Endothelial cell of umbilical vein (primary cell): ENCODE measurements around the gene PKHD1. TPM values are rescaled to one million over a fixed set of nuclear protein-coding genes. Genes with fewer than 3 reads are reported as not detected.

Experiments used
- BruUV-seq: library from RNA; stranded (reverse); fragments of 400-500 nt; replicated peaks from 2 replicates; lab custom pipeline; 2021; lab: Mats Ljungman, UMichigan
- CTCF ChIA-PET: fragments of 300-600, 350-600 bp; sonication (Branson Sonifier 250); formaldehyde crosslinking; loops from one replicate; lab custom pipeline; 2021; ENCODE audit warnings: antibody characterized with exemption, inconsistent platforms; lab: Charles Lee
- POLR2A ChIA-PET: fragments of 300-600, 350-600 bp; sonication (Branson Sonifier 250); formaldehyde crosslinking; loops from one replicate; lab custom pipeline; 2021; ENCODE audit warnings: antibody characterized with exemption, inconsistent platforms; lab: Charles Lee
- DNase-seq: peaks from one replicate; pipeline ENCODE4 v3.0.0-alpha.2; 2011; ENCODE audit warnings: low read depth, low spot score
- FAIRE-seq: peaks from 2 replicates; lab custom pipeline; 2011; peaks lifted over from hg19 to GRCh38; lab: Jason Lieb, UNC
- H2AFZ ChIP-seq: 2 replicates; pipeline ENCODE4 v1.6.0; 2012; ENCODE audit warnings: low read depth, low read length, control low read depth, inconsistent platforms
- H3K27ac ChIP-seq: 2 replicates; pipeline ENCODE4 v1.5.1; 2011; ENCODE audit warnings: low read depth, mild to moderate bottlenecking, control low read depth, low read length, moderate library complexity; ENCODE audit not compliant: insufficient read depth
- H3K27me3 ChIP-seq, 2 experiments: 2 replicates each; pipeline versions ENCODE4 v1.6.0 to v1.6.1; 2011; ENCODE audit warnings: low read length in 2 of 2, mixed read lengths in 1 of 2; ENCODE audit not compliant: control insufficient read depth in 2 of 2, insufficient read depth in 2 of 2
- H3K36me3 ChIP-seq, 2 experiments: 2 replicates in 1 of 2; 3 replicates in 1 of 2; pipeline ENCODE4 v1.5.1; 2011; ENCODE audit warnings: low read length in 2 of 2, mild to moderate bottlenecking in 1 of 2, moderate library complexity in 1 of 2; ENCODE audit not compliant: control insufficient read depth in 2 of 2, insufficient read depth in 2 of 2; ENCODE audit errors: extremely low read depth in 1 of 2
- H3K4me1 ChIP-seq: 3 replicates; pipeline ENCODE4 v1.5.1; 2011; ENCODE audit warnings: mild to moderate bottlenecking, low read length; ENCODE audit not compliant: control insufficient read depth, insufficient read depth; ENCODE audit errors: extremely low read depth
- H3K4me2 ChIP-seq: 2 replicates; pipeline ENCODE4 v1.6.1; 2011; ENCODE audit warnings: low read length, control low read depth, mixed read lengths; ENCODE audit not compliant: insufficient read depth
- H3K4me3 ChIP-seq, 3 experiments: fragments of 200-600 bp in 1 of 3; sonication (generic), shearing (Covaris generic) in 1 of 3; replicated peaks in 1 of 3; 2 replicates each; pipeline ENCODE4 v1.5.1; 2011 to 2016; ENCODE audit warnings: control low read depth in 3 of 3, low read length in 3 of 3, mild to moderate bottlenecking in 2 of 3, inconsistent platforms in 1 of 3, low read depth in 1 of 3, moderate library complexity in 1 of 3; ENCODE audit not compliant: insufficient read depth in 1 of 3
- H3K79me2 ChIP-seq: 2 replicates; pipeline ENCODE4 v1.6.0; 2012; ENCODE audit warnings: low read length, inconsistent platforms; ENCODE audit not compliant: control insufficient read depth, insufficient read depth
- H3K9ac ChIP-seq: replicated peaks from 2 replicates; pipeline ENCODE3; 2011; ENCODE audit warnings: low read length, control low read depth; ENCODE audit not compliant: insufficient read depth; ENCODE audit errors: extremely low read depth
- H3K9me1 ChIP-seq: replicated peaks from 3 replicates; pipeline ENCODE4 v1.6.0; 2011; ENCODE audit warnings: mild to moderate bottlenecking, low read length; ENCODE audit not compliant: control insufficient read depth, insufficient read depth; ENCODE audit errors: extremely low read depth
- H3K9me3 ChIP-seq: replicated peaks from 2 replicates; pipeline ENCODE4 v1.5.1; 2012; ENCODE audit warnings: low read length, inconsistent platforms; ENCODE audit not compliant: control insufficient read depth, insufficient read depth
- H4K20me1 ChIP-seq: replicated peaks from 2 replicates; pipeline ENCODE3; 2011; ENCODE audit warnings: mild to moderate bottlenecking, low read length; ENCODE audit not compliant: control insufficient read depth, insufficient read depth; ENCODE audit errors: extremely low read depth
- CTCF ChIP-seq, 2 donors: IDR thresholded peaks; 1 replicate in 1 of 2; 2 replicates in 1 of 2; pipeline ENCODE4 v1.5.1; 2011; ENCODE audit warnings: low read length in 2 of 2, mild to moderate bottlenecking in 2 of 2, moderate library complexity in 2 of 2, control low read depth in 1 of 2, inconsistent platforms in 1 of 2, low read depth in 1 of 2; ENCODE audit not compliant: insufficient read depth in 1 of 2; ENCODE audit errors: extremely low read depth in 1 of 2
- EZH2 ChIP-seq: IDR thresholded peaks from 2 replicates; pipeline ENCODE4 v1.6.1; 2012; ENCODE audit warnings: borderline replicate concordance, low read depth, mild to moderate bottlenecking, moderate library complexity, low read length, inconsistent platforms; ENCODE audit not compliant: severe bottlenecking
- FOS ChIP-seq: IDR thresholded peaks from 2 replicates; pipeline ENCODE4 v1.6.1; 2011; ENCODE audit warnings: mild to moderate bottlenecking, low read length, moderate library complexity, borderline replicate concordance; ENCODE audit not compliant: insufficient read depth
- GATA2 ChIP-seq: IDR thresholded peaks from 2 replicates; pipeline ENCODE4 v1.7.0; 2011; ENCODE audit warnings: low read depth, mild to moderate bottlenecking, moderate library complexity, mixed read lengths, low read length; ENCODE audit not compliant: insufficient read length, insufficient read depth
- JUN ChIP-seq: IDR thresholded peaks from 2 replicates; pipeline ENCODE4 v1.6.1; 2011; ENCODE audit warnings: borderline replicate concordance, low read depth; ENCODE audit not compliant: insufficient read length, insufficient read depth
- MYC ChIP-seq: IDR thresholded peaks from one replicate; pipeline ENCODE4 v1.6.1; 2011; ENCODE audit warnings: mild to moderate bottlenecking, low read depth, low read length
- POLR2A ChIP-seq: IDR thresholded peaks from 2 replicates; pipeline ENCODE4 v1.6.1; 2012; ENCODE audit warnings: low read depth, mild to moderate bottlenecking, control low read depth, low read length
- POLR2AphosphoS5 ChIP-seq: IDR thresholded peaks from 2 replicates; pipeline ENCODE4 v1.6.1; 2012; ENCODE audit warnings: low read depth, mild to moderate bottlenecking, control low read depth, low read length, moderate library complexity; ENCODE audit not compliant: insufficient read depth
- dilution Hi-C: fragments of 300-500 bp; cut with MboI; formaldehyde crosslinking; loops from one replicate; pipeline ENCODE4 v1.15.0; 2019; ENCODE audit warnings: low sequenced_read_pairs; ENCODE audit not compliant: extremely low pct_ligation_motif_present
- intact Hi-C: fragments of 100-400 bp; cut with micrococcal nuclease; formaldehyde crosslinking; loops from one replicate; pipeline ENCODE4 v1.10.0; 2022
- polyA plus RNA-seq, 4 experiments: library from polyadenylated mRNA; depleted of rRNA in 3 of 4; stranded (reverse) in 3 of 4; unstranded in 1 of 4; fragments of >200 nt; gene quantifications; 2 replicates each; pipeline versions ENCODE4 v1.2.1 to v1.2.3, GENCODE V29; 2011 to 2012; ENCODE audit warnings: missing spikeins in 1 of 4
- total RNA-seq: library from RNA; stranded (reverse); gene quantifications from 2 replicates; pipeline ENCODE4 v1.2.3, GENCODE V29; 2021
- TF ChIP-seq, protein P1 (sequence below): IDR thresholded peaks from 2 replicates; pipeline ENCODE4 v1.6.1; 2011; ENCODE audit not compliant: insufficient read depth, insufficient read length

PKHD1 gene
- total and polyA plus RNA-seq, 2 donors (not counting 3 experiments of a cell fraction or from before 2014, with no cell fraction given): not detected

DNA sequence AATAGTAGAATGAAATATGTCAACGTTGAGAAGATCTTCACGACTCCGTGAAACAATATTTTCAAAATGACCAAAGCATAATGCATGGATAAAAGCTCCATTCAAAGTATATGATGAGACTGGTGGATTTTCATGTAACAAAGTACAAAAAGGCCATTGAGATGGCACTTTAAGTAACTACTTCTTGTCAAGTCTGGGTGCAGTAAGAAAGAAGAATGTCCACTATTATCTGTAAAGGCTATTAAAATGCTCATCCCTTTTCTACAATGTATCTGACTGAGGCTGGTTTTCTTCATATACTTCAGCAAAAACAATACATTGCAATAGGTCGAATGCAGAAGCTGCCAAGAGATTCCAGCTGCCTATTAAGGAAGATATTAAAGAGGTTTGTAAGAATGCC, 457.4 kb downstream of the PKHD1 start:
- H3K4me1 ChIP-seq: no peaks in the 10 kb centered on the region
- no peaks in the 10 kb centered on the region for H3K9me1 ChIP-seq
- H3K4me2 ChIP-seq: no peak overlapping the region
- H3K9me3 ChIP-seq: no peaks in the 10 kb centered on the region
- TF ChIP-seq CTCF (IDR thresholded peaks at IDR 0.05; ENCODE audit: extremely low read depth in 1 of 2, insufficient read depth in 1 of 2, low read depth in 1 of 2, low read length in 2 of 2) (no peak), GATA2 (no peak), JUN (no peak), POLR2A (no peak), EZH2 (no peak), MYC (no peak), FOS (no peak), POLR2AphosphoS5 (no peak)
- TF ChIP-seq, protein P1, sequence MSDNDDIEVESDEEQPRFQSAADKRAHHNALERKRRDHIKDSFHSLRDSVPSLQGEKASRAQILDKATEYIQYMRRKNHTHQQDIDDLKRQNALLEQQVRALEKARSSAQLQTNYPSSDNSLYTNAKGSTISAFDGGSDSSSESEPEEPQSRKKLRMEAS: no peak
- no peak overlapping the region for H2AFZ ChIP-seq
- no peaks in the 10 kb centered on the region for H4K20me1 ChIP-seq
- FAIRE-seq: no peak
- no peak overlapping the region for H3K4me3 ChIP-seq
- BruUV-seq: no TSS peak
- H3K27ac ChIP-seq: no peak overlapping the region
- CTCF ChIA-PET: no interaction called here
- no peak for DNase-seq
- H3K9ac ChIP-seq: no peak overlapping the region
- dilution Hi-C loops (no loop called here), intact Hi-C loops (no loop called here)
- no peaks in the 10 kb centered on the region for H3K36me3 ChIP-seq
- H3K27me3 ChIP-seq: no peaks in the 10 kb centered on the region
- POLR2A ChIA-PET: no interaction called here
- H3K79me2 ChIP-seq: no peaks in the 10 kb centered on the region
